Raji (cell line): ENCODE measurements around the gene NADK2.

ENCODE experiments used
- POLR2A ChIP-seq: IDR thresholded peaks from 2 replicates; pipeline ENCODE4 v1.6.1; 2011; ENCODE audit warnings: low read depth, low read length, control low read depth; ENCODE audit not compliant: insufficient read depth

The NADK2 gene

DNA sequence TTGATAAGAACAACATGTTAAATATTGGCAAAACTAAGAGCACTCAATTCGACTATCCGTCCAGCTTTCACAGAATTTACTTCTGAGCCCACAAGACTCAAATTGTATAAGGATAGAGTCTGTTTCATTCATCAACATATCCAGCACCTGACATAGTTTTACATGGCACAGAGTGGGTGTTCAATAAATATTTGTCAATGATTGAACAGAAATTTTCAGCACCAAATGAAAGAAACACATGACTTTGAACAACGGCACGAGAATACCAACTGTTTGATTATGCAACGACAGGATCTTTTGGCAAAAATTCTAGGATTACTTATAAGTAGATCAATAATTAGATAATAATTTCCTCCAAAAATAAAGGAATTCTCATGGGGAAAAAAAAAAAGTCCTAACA, 48.0 kb downstream of the NADK2 start:
- no peak for TF ChIP-seq POLR2A

GRCh38 chr5:36181774-36182173, 60.0 kb downstream of the NADK2 start:
- no peak for TF ChIP-seq POLR2A

DNA sequence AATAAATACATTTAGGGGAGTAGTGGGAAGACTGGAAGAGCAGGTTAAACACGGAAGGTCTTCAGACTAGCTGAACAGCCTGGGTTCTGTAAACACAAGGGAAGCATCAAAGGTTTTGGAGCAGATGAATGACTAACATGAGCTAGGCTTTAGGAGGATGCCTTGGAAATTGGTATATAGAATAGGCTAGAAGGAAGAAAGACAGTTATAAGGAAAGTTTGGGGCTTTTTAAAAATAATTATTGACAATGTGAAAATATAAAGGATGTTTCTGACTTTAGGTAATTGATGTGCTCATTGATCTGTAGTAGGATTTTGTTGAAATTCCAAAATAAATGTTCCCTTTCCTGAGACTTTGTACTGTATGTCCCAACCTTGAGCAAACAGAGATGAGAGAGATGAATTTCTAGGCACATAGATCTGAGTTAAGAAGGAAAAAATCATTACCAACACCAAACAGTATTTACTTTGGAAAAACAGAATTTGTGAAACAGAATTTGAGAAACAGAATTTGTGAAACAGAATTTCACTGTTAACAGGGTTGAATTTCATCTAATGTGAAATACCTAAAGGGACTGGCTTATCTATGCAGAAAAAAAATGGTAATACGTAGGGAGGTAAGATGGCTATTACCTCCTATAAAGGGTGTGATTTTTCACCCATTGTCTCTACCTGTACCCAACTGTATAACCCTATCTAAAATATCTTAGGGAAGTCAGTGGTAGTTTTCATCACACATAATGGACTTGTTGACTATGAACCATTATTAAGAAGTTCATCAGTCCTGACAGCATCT, 61.0 kb downstream of the NADK2 start:
- no peak for TF ChIP-seq POLR2A

GRCh38 chr5:36179950-36180349, 61.8 kb downstream of the NADK2 start:
- no peak for TF ChIP-seq POLR2A

DNA sequence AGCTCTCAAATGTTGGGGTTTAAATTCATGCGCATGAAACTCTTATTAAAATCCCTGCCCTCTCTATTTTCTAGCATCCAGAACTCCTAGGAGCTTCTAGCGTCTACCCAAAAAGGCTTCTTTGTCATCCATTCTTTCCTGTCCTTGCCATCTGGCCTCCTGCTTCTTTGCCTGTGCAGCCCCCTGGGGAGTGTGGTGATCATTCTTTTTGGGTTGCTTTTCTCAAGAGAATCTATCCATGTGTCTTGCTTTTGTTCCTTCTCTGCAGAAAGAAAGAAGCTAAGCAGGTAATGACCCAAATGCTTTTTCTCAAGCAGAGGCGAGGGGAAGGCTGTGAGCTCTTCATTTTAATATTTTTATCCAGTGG, 63.2 kb downstream of the NADK2 start:
- TF ChIP-seq POLR2A = no peak

GRCh38 chr5:36177715-36178523, 63.8 kb downstream of the NADK2 start:
- no peak for TF ChIP-seq POLR2A

DNA sequence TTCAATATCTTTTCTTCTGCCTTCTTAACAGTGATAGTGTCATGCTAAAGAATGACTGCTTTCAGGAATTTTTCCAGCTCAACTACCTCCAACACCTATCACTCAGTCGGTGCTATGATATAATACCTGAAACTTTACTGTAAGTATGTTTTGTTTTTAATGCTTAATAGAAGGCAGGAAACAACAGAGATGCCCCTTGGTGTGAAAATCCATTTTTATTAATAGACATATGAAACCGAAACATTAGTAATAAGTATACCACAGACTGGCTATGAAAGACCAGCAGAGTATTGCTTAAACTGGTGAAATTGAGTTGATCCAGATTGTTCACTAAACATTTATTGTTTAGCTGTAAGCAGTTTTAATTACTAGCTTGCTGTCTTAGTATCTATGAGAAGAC, 64.6 kb downstream of the NADK2 start:
- no peak for TF ChIP-seq POLR2A

DNA sequence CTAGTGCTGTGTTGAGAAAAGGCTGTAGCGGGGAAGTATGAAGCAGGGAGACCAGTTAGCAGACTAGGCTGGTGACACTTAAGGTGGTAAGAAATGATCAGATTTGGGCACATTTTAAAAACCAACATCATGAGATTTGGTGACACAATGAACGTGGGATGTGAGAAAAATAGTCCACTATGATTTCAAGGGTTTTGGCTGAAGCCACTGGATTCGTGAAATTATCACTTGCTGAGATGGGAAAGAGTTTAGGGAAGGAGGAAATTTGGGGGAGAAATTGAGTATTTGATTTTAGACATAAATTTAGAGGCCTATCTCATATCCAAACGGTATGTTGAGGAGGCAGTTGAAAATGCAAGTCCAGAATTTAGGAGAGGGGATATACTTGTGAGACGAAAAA, 66.7 kb downstream of the NADK2 start:
- no peak for TF ChIP-seq POLR2A

- TF ChIP-seq POLR2A = no peak
These were observed 67.6 kb downstream of the NADK2 start for GRCh38 chr5:36174119-36174518.

GRCh38 chr5:36173426-36173825, 68.3 kb downstream of the NADK2 start:
- no peak for TF ChIP-seq POLR2A

- TF ChIP-seq POLR2A = no peak
These were observed 69.1 kb downstream of the NADK2 start for GRCh38 chr5:36172599-36172998.

DNA sequence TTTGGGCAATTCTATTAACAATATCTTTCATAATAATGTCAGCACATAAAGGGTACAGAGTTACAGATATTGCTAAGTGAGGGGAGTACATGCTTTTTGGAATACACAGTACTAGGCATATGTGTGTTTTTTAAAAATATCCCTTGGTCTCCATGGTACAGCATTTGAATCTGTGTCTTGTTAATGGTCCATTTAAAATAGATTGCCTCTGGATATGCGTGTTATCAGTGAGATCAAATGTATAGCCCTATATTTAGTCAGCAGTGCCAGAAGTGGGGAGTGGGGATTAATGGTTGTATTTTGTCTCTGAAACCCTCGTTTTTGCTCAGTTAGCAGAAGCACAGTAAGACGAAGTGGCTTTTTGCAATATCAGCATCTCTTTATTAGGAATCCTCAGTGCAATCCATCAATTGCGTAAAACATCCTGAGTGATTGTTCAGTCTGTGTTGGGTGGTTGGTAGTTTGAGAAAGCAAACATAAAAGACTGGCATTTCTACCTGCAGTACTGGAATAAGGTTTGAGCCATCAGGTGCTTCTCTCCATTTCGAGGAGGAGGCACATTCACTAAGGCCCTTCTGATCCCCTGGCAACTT, 70.8 kb downstream of the NADK2 start:
- no peak for TF ChIP-seq POLR2A

GRCh38 chr5:36168737-36169136, 73.0 kb downstream of the NADK2 start:
- TF ChIP-seq POLR2A = no peak

GRCh38 chr5:36164461-36164860, 77.3 kb downstream of the NADK2 start:
- TF ChIP-seq POLR2A = no peak

GRCh38 chr5:36162810-36163486, 78.8 kb downstream of the NADK2 start:
- TF ChIP-seq POLR2A = no peak
